BE2C (cell line): ENCODE data around the gene SLFNL1.

Experiments used
- DNase-seq: peaks from one replicate; pipeline ENCODE4 v3.0.0-alpha.2; 2020
- H3K27me3 ChIP-seq: fragments of 250-450 bp; sonication (Bioruptor Pico); 2 replicates; pipeline ENCODE4 v1.5.1; 2020; ENCODE audit warnings: mild to moderate bottlenecking
- H3K36me3 ChIP-seq: fragments of 250-450 bp; sonication (Bioruptor Pico); 2 replicates; pipeline ENCODE4 v1.5.1; 2020; ENCODE audit warnings: mild to moderate bottlenecking
- H3K4me1 ChIP-seq: fragments of 250-450 bp; sonication (Bioruptor Pico); 2 replicates; pipeline ENCODE4 v1.5.1; 2020
- H3K4me3 ChIP-seq: 2 replicates; pipeline ENCODE4 v1.5.1; 2011; ENCODE audit warnings: low read depth, low read length
- H3K9me3 ChIP-seq: fragments of 250-450 bp; sonication (Bioruptor Pico); 2 replicates; pipeline ENCODE4 v1.5.1; 2020
- CTCF ChIP-seq: IDR thresholded peaks from 2 replicates; pipeline ENCODE4 v1.5.1; 2012; ENCODE audit warnings: mild to moderate bottlenecking, low read depth, low read length

Gene SLFNL1

DNA sequence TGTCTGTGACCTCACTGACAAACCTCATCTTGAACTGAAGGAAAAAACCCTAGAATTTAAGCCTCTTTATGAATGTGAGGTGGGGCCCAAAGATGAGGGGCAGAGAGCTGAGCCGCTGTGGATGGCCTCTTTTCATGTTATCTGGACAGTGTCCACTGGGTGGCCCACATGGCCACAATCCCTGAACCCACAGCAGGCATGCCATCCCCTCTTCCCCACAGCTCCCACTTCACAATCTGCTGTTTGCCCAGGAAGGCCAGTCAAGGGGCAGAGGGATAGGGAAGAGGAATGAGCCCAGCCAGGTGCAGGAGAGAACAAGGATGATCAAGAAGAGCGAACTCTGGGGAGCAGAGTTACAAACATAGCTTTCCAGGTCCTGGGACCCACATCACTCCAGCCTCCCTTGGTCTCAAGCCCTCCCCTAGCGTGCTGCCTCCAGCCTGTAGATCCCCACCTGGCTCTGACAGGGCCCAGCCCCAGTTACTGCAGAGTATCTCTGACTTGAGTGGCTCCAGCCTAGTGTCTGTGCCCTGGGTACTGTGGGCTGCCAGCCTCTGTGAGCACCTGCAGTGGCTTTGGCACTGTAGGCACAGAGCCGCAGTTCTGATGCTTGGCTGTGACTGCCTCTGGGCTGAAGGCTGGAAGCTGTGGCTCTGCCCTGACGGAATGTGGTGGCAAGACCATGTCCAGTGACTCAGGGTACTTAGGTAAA lies 1.9 kb upstream of the SLFNL1 start:
- no peak for DNase-seq
- Histone ChIP-seq H3K9me3 (no peaks in the 10 kb centered on the region), H3K27me3 (no peaks in the 10 kb centered on the region), H3K4me3 (no peak overlapping the region), H3K36me3 (no peaks in the 10 kb centered on the region), H3K4me1 (peaks cover 5% of the 10 kb centered on the region; the same call in 1 of the 2 replicates)
- peak; percentile 24; the same call in 1 of the 2 replicates for TF ChIP-seq CTCF

DNA sequence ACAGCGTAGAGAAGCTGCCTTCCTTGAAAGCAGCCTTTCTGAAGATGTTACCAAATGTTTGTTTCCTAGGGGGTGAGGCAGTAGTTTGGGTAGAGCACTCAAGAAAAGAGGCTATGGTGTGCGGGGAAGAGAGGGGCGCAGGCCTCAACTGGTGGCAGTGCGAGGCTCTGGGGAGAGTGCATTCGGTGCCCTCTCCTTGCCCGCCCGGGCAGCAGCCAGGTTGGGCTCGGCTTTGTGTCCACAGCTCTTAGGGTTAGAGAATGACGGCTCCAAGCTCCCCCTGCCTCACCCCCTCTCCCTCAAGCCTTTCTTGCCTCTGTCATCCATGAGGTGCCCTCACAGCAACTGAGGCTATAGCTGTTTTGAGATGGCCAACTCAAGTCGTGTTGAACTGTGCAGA lies 899 bp upstream of the SLFNL1 start:
- Histone ChIP-seq H3K4me3 (no peak overlapping the region), H3K4me1 (peaks cover 5% of the 10 kb centered on the region; the same call in 1 of the 2 replicates), H3K36me3 (no peaks in the 10 kb centered on the region; the same call in 1 of the 2 replicates), H3K27me3 (no peaks in the 10 kb centered on the region), H3K9me3 (no peaks in the 10 kb centered on the region)
- no peak for DNase-seq
- no peak for TF ChIP-seq CTCF

DNA sequence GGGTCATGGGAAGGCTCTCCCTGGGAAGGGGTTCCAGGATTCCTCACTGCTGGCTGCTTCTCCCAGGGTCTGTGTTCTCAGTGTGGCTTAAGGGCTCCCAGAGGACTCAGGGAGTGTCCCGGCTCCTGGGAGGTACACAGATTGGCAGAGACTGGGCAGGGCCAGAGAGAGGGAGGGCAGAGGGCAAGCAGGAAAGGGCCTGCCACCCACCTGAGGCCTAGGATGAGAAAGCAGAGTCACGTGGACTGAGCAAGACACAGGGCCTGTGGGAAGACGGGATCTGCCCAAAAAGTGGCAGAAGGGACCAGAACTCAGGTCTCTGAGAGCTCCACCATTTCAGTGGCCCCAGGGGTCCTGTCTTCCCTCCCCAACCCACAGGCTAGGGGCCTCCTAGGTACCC lies 871 bp downstream of the SLFNL1 start:
- TF ChIP-seq CTCF = no peak
- DNase-seq = no peak
- Histone ChIP-seq H3K4me1 (peaks cover 5% of the 10 kb centered on the region; the same call in 1 of the 2 replicates), H3K4me3 (no peak overlapping the region), H3K9me3 (no peaks in the 10 kb centered on the region), H3K27me3 (no peaks in the 10 kb centered on the region), H3K36me3 (peaks cover 1% of the 10 kb centered on the region; the same call in 1 of the 2 replicates)

DNA sequence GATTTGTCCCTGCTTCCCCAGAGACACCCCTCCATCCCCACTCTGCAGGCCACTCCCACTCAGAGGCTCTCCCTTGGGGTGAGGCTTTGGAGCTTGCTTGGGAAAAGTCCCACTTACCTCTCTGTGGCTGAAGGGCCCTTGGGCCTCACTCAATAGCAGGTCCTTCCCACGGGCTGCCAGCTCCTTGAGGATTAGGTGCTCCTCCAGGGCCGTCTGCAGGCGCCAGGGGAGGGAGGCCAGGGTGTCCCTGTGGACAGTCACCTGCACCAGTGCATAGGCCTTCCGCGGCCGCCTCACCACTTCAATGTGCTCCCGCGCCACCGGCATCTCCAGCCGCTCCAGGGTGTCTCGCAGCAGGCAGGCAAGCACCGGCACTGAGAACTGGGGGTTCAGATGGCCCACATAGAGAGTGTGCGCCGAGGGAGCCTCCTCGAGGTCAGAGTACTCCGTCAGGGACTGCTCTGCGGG lies 1.4 kb downstream of the SLFNL1 start:
- Histone ChIP-seq H3K4me3 (no peak overlapping the region), H3K36me3 (peaks cover 5% of the 10 kb centered on the region; the same call in 1 of the 2 replicates), H3K9me3 (no peaks in the 10 kb centered on the region), H3K4me1 (peaks cover 5% of the 10 kb centered on the region; the same call in 1 of the 2 replicates), H3K27me3 (no peaks in the 10 kb centered on the region)
- no peak for DNase-seq
- no peak for TF ChIP-seq CTCF

- Histone ChIP-seq H3K9me3 (no peaks in the 10 kb centered on the region), H3K27me3 (no peaks in the 10 kb centered on the region), H3K4me3 (no peak overlapping the region), H3K4me1 (peaks cover 5% of the 10 kb centered on the region; the same call in 1 of the 2 replicates), H3K36me3 (peaks cover 5% of the 10 kb centered on the region; the same call in 1 of the 2 replicates)
- TF ChIP-seq CTCF = no peak
- DNase-seq = no peak
Measured at GRCh38 chr1:41019353-41019745, 2.2 kb downstream of the SLFNL1 start.

GRCh38 chr1:41018018-41018410 lies 3.5 kb downstream of the SLFNL1 start:
- Histone ChIP-seq H3K27me3 (no peaks in the 10 kb centered on the region), H3K4me3 (no peak overlapping the region), H3K4me1 (peaks cover 5% of the 10 kb centered on the region; the same call in 1 of the 2 replicates), H3K9me3 (no peaks in the 10 kb centered on the region), H3K36me3 (peaks cover 5% of the 10 kb centered on the region; the same call in 1 of the 2 replicates)
- TF ChIP-seq CTCF = no peak
- no peak for DNase-seq
